ENCODE data around the gene FMNL2.

- TF ChIP-seq CREB1 (CRISPR knock-in tag; IDR thresholded peaks at IDR 0.05; ENCODE audit: low read depth) (no peak), POLR2AphosphoS5 (IDR thresholded peaks at IDR 0.05; ENCODE audit: low read depth) (no peak), CTCF (conservative IDR thresholded peaks at IDR 0.05; ENCODE audit: low read depth in 2 of 2) (no peak), REST (IDR thresholded peaks at IDR 0.05; ENCODE audit: unreplicated experiment) (no peak), JUNB (IDR thresholded peaks at IDR 0.05; ENCODE audit: unreplicated experiment) (no peak), EZH2 (IDR thresholded peaks at IDR 0.05; ENCODE audit: low read depth, unreplicated experiment) (no peak), ZNF114 (CRISPR knock-in tag; IDR thresholded peaks at IDR 0.05) (no peak), STAT1 (IDR thresholded peaks at IDR 0.05; ENCODE audit: unreplicated experiment) (no peak)
These were observed 208.1 kb downstream of the FMNL2 start for GRCh38 chr2:152542995-152543481.
